ENCODE results near the gene ITIH1. TPM values are rescaled to one million over a fixed set of nuclear protein-coding genes. Genes with fewer than 3 reads are reported as not detected.
"Not testable (repeated sequence)": the region's sequence is repeated elsewhere in the genome, so short reads cannot be mapped to it uniquely, and the experiment has no call there.

ITIH1 gene
- not detected for total RNA-seq

GRCh38 chr3:52777127-52777958, at the start of gene ITIH1:
Gene ITIH1, plus strand, starts transcription at chr3:52777599. Its CDS starts 17 bp downstream, at chr3:52777616.
- DNase-seq (ENCODE audit: low spot score in 2 of 2) (peak in 1 of 2 donors; percentile 48), ATAC-seq (no peak)
- Mint-ChIP-seq H3K36me3 (no peaks in the 10 kb centered on the region), H3K9me3 (no peaks in the 10 kb centered on the region), H3K27ac (peak within 1 kb of the TSS; percentile 34 to 40)

- ATAC-seq; H3K27ac Mint-ChIP-seq; DNase-seq (ENCODE audit: low spot score in 2 of 2): not testable (repeated sequence)
- H3K9me3 Mint-ChIP-seq: peaks cover 8 to 21% of the 10 kb centered on the region in 2 donors
- H3K36me3 Mint-ChIP-seq: peaks cover 18 to 60% of the 10 kb centered on the region in 2 donors
Measured at GRCh38 chr3:52728753-52729152, 48.6 kb upstream of the ITIH1 start.

GRCh38 chr3:52730681-52731080, 46.7 kb upstream of the ITIH1 start:
- DNase-seq (ENCODE audit: low spot score in 2 of 2) (no peak), ATAC-seq (no peak)
- peak overlapping the region; percentile 2 to 4 for H3K27ac Mint-ChIP-seq
- H3K36me3 Mint-ChIP-seq: peaks cover 19 to 77% of the 10 kb centered on the region in 2 donors
- H3K9me3 Mint-ChIP-seq: peaks cover 8 to 22% of the 10 kb centered on the region in 2 donors

- no peak overlapping the region for H3K27ac Mint-ChIP-seq
- ATAC-seq (no peak), DNase-seq (ENCODE audit: low spot score in 2 of 2) (no peak)
- peaks cover 19 to 81% of the 10 kb centered on the region in 2 donors for H3K36me3 Mint-ChIP-seq
- peaks cover 8 to 22% of the 10 kb centered on the region in 2 donors for H3K9me3 Mint-ChIP-seq
Measured at GRCh38 chr3:52731590-52731989, 45.8 kb upstream of the ITIH1 start.

GRCh38 chr3:52733256-52733891, 44.0 kb upstream of the ITIH1 start:
- no peak for DNase-seq (ENCODE audit: low spot score in 2 of 2)
- no peak for ATAC-seq
- H3K27ac Mint-ChIP-seq: no peak overlapping the region
- peaks cover 19 to 72% of the 10 kb centered on the region in 2 donors for H3K36me3 Mint-ChIP-seq
- peaks cover 8 to 22% of the 10 kb centered on the region in 2 donors for H3K9me3 Mint-ChIP-seq

GRCh38 chr3:52739730-52740129, 37.7 kb upstream of the ITIH1 start:
- ATAC-seq (no peak), DNase-seq (ENCODE audit: low spot score in 2 of 2) (no peak)
- H3K9me3 Mint-ChIP-seq: no peaks in the 10 kb centered on the region
- H3K36me3 Mint-ChIP-seq: peaks cover 0 to 20% of the 10 kb centered on the region in 2 donors
- no peak overlapping the region for H3K27ac Mint-ChIP-seq

GRCh38 chr3:52742418-52743041, 34.9 kb upstream of the ITIH1 start:
- Mint-ChIP-seq H3K36me3 (peaks cover 0 to 7% of the 10 kb centered on the region in 2 donors), H3K9me3 (no peaks in the 10 kb centered on the region), H3K27ac (no peak overlapping the region)
- ATAC-seq (peak in 1 of 2 donors; percentile 52), DNase-seq (ENCODE audit: low spot score in 2 of 2) (no peak)

GRCh38 chr3:52743152-52743551, 34.2 kb upstream of the ITIH1 start:
- Mint-ChIP-seq H3K27ac (no peak overlapping the region), H3K9me3 (no peaks in the 10 kb centered on the region), H3K36me3 (peaks cover 0 to 7% of the 10 kb centered on the region in 2 donors)
- DNase-seq (ENCODE audit: low spot score in 2 of 2) (no peak), ATAC-seq (no peak)

GRCh38 chr3:52743721-52744120, 33.7 kb upstream of the ITIH1 start:
- peaks cover 0 to 12% of the 10 kb centered on the region in 2 donors for H3K36me3 Mint-ChIP-seq
- DNase-seq (ENCODE audit: low spot score in 2 of 2) (no peak), ATAC-seq (no peak)
- H3K27ac Mint-ChIP-seq: no peak overlapping the region
- H3K9me3 Mint-ChIP-seq: no peaks in the 10 kb centered on the region

- no peak for DNase-seq (ENCODE audit: low spot score in 2 of 2)
- Mint-ChIP-seq H3K27ac (no peak overlapping the region), H3K9me3 (no peaks in the 10 kb centered on the region), H3K36me3 (peaks cover 0 to 15% of the 10 kb centered on the region in 2 donors)
- no peak for ATAC-seq
Measured at GRCh38 chr3:52752045-52752660, 25.2 kb upstream of the ITIH1 start.

- no peak overlapping the region for H3K27ac Mint-ChIP-seq
- no peak for ATAC-seq
- H3K9me3 Mint-ChIP-seq: no peaks in the 10 kb centered on the region
- DNase-seq (ENCODE audit: low spot score in 2 of 2): no peak
- peaks cover 0 to 9% of the 10 kb centered on the region in 2 donors for H3K36me3 Mint-ChIP-seq
Measured at GRCh38 chr3:52754373-52754772, 23.0 kb upstream of the ITIH1 start.

- Mint-ChIP-seq H3K36me3 (peaks cover 0 to 9% of the 10 kb centered on the region in 2 donors), H3K9me3 (no peaks in the 10 kb centered on the region), H3K27ac (no peak overlapping the region)
- no peak for DNase-seq (ENCODE audit: low spot score in 2 of 2)
- no peak for ATAC-seq
Measured at GRCh38 chr3:52756141-52756540, 21.3 kb upstream of the ITIH1 start.

GRCh38 chr3:52763466-52763865, 13.9 kb upstream of the ITIH1 start:
- H3K36me3 Mint-ChIP-seq: no peaks in the 10 kb centered on the region
- no peak overlapping the region for H3K27ac Mint-ChIP-seq
- no peak for ATAC-seq

GRCh38 chr3:52769786-52770455, 7.5 kb upstream of the ITIH1 start:
- Mint-ChIP-seq H3K27ac (peak overlapping the region; percentile 4 to 65), H3K36me3 (peaks cover 0 to 19% of the 10 kb centered on the region in 2 donors), H3K9me3 (no peaks in the 10 kb centered on the region)
- ATAC-seq: no peak
- DNase-seq (ENCODE audit: low spot score in 2 of 2): peak in 1 of 2 donors; percentile 26

More at GRCh38 chr3:52763466-52763865, 13.9 kb upstream of the ITIH1 start:
- H3K9me3 Mint-ChIP-seq: no peaks in the 10 kb centered on the region
- DNase-seq (ENCODE audit: low spot score in 2 of 2): no peak

GRCh38 chr3:52770496-52771333, 6.7 kb upstream of the ITIH1 start, which contains the start of gene NEK4:
Gene NEK4, minus strand, starts transcription at chr3:52770940. Its CDS starts 194 bp downstream, at chr3:52770746.
- ATAC-seq (peak; percentile 94 to 98), DNase-seq (ENCODE audit: low spot score in 2 of 2) (peak; percentile 73 to 84)
- Mint-ChIP-seq H3K9me3 (no peaks in the 10 kb centered on the region), H3K27ac (peak within 1 kb of the TSS; percentile 87 to 98), H3K36me3 (peaks cover 0 to 19% of the 10 kb centered on the region in 2 donors)
